BLaER1 (cell line): ENCODE data around the gene MICU2.
"Not testable (repeated sequence)": the region's sequence is repeated elsewhere in the genome, so short reads cannot be mapped to it uniquely, and the experiment has no call there.

Experiments used
- H3K27ac ChIP-seq: shearing (Covaris generic); formaldehyde crosslinking; 2 replicates; pipeline ENCODE4 v1.8.1; 2022
- H3K27me3 ChIP-seq: shearing (Covaris generic); formaldehyde crosslinking; 2 replicates; pipeline ENCODE4 v1.8.1; 2022
- H3K36me3 ChIP-seq: shearing (Covaris generic); formaldehyde crosslinking; 2 replicates; pipeline ENCODE4 v1.8.1; 2022
- H3K4me1 ChIP-seq: shearing (Covaris generic); formaldehyde crosslinking; 2 replicates; pipeline ENCODE4 v1.8.1; 2022
- H3K4me2 ChIP-seq: shearing (Covaris generic); formaldehyde crosslinking; 2 replicates; pipeline ENCODE4 v1.8.1; 2022
- H3K4me3 ChIP-seq: shearing (Covaris generic); formaldehyde crosslinking; 2 replicates; pipeline ENCODE4 v1.8.1; 2022
- H3K9ac ChIP-seq: shearing (Covaris generic); formaldehyde crosslinking; 2 replicates; pipeline ENCODE4 v1.8.1; 2022
- H3K9me3 ChIP-seq: shearing (Covaris generic); formaldehyde crosslinking; 2 replicates; pipeline ENCODE4 v1.8.1; 2022
- H4K20me1 ChIP-seq: shearing (Covaris generic); formaldehyde crosslinking; 2 replicates; pipeline ENCODE4 v1.8.1; 2022
- Cebpa-rat ChIP-seq: shearing (Covaris generic); IDR thresholded peaks from 2 replicates; pipeline ENCODE4 v1.8.1; 2022

MICU2 gene

GRCh38 chr13:21579754-21580316 lies 24.1 kb downstream of the MICU2 start:
- Histone ChIP-seq H4K20me1 (no peaks in the 10 kb centered on the region), H3K4me3 (no peak overlapping the region), H3K9me3 (peaks cover 20% of the 10 kb centered on the region), H3K4me1 (no peaks in the 10 kb centered on the region), H3K36me3 (peaks cover 12% of the 10 kb centered on the region), H3K9ac (no peak overlapping the region), H3K4me2 (no peak overlapping the region), H3K27ac (no peak overlapping the region), H3K27me3 (no peaks in the 10 kb centered on the region)
- TF ChIP-seq Cebpa-rat: no peak

GRCh38 chr13:21578748-21579147 lies 25.2 kb downstream of the MICU2 start:
- H3K9ac ChIP-seq: no peak overlapping the region
- H3K27ac ChIP-seq: no peak overlapping the region
- H3K4me2 ChIP-seq: no peak overlapping the region
- no peak overlapping the region for H3K4me3 ChIP-seq
- no peaks in the 10 kb centered on the region for H4K20me1 ChIP-seq
- H3K4me1 ChIP-seq: no peaks in the 10 kb centered on the region
- TF ChIP-seq Cebpa-rat: no peak
- no peaks in the 10 kb centered on the region for H3K27me3 ChIP-seq
- peaks cover 14% of the 10 kb centered on the region for H3K9me3 ChIP-seq
- H3K36me3 ChIP-seq: peaks cover 12% of the 10 kb centered on the region

- no peak for TF ChIP-seq Cebpa-rat
- no peak overlapping the region for H3K9ac ChIP-seq
- no peak overlapping the region for H3K4me3 ChIP-seq
- H3K36me3 ChIP-seq: no peaks in the 10 kb centered on the region; the same call in 1 of the 2 replicates
- no peak overlapping the region for H3K27ac ChIP-seq
- no peak overlapping the region for H3K4me2 ChIP-seq
- no peaks in the 10 kb centered on the region for H3K4me1 ChIP-seq
- H3K27me3 ChIP-seq: no peaks in the 10 kb centered on the region
- peaks cover 9% of the 10 kb centered on the region for H4K20me1 ChIP-seq
- H3K9me3 ChIP-seq: no peaks in the 10 kb centered on the region
Observed at GRCh38 chr13:21576426-21576825, 27.5 kb downstream of the MICU2 start.

GRCh38 chr13:21573920-21574712 lies 29.9 kb downstream of the MICU2 start:
- Histone ChIP-seq H3K4me2 (no peak overlapping the region), H3K27ac (no peak overlapping the region), H3K9me3 (no peaks in the 10 kb centered on the region), H3K36me3 (no peaks in the 10 kb centered on the region; the same call in 1 of the 2 replicates), H4K20me1 (peaks cover 16% of the 10 kb centered on the region), H3K27me3 (no peaks in the 10 kb centered on the region), H3K4me3 (no peak overlapping the region), H3K9ac (no peak overlapping the region), H3K4me1 (no peaks in the 10 kb centered on the region)
- no peak for TF ChIP-seq Cebpa-rat

- H3K27me3 ChIP-seq: no peaks in the 10 kb centered on the region
- no peaks in the 10 kb centered on the region for H3K4me1 ChIP-seq
- no peak overlapping the region for H3K9ac ChIP-seq
- peaks cover 16% of the 10 kb centered on the region for H4K20me1 ChIP-seq
- H3K9me3 ChIP-seq: no peaks in the 10 kb centered on the region
- H3K4me3 ChIP-seq: no peak overlapping the region
- TF ChIP-seq Cebpa-rat: no peak
- no peak overlapping the region for H3K4me2 ChIP-seq
- H3K36me3 ChIP-seq: peaks cover 16% of the 10 kb centered on the region
- no peak overlapping the region for H3K27ac ChIP-seq
Observed at GRCh38 chr13:21569686-21570085, 34.3 kb downstream of the MICU2 start.

GRCh38 chr13:21568854-21569253 lies 35.1 kb downstream of the MICU2 start:
- no peaks in the 10 kb centered on the region for H3K4me1 ChIP-seq
- peaks cover 24% of the 10 kb centered on the region for H3K36me3 ChIP-seq
- H3K4me3 ChIP-seq: no peak overlapping the region
- H4K20me1 ChIP-seq: peaks cover 16% of the 10 kb centered on the region
- no peak overlapping the region for H3K4me2 ChIP-seq
- no peaks in the 10 kb centered on the region for H3K9me3 ChIP-seq
- no peak for TF ChIP-seq Cebpa-rat
- H3K9ac ChIP-seq: no peak overlapping the region
- H3K27ac ChIP-seq: no peak overlapping the region
- no peaks in the 10 kb centered on the region for H3K27me3 ChIP-seq

- H3K4me2 ChIP-seq: no peak overlapping the region
- H3K27ac ChIP-seq: no peak overlapping the region
- no peak overlapping the region for H3K9ac ChIP-seq
- no peaks in the 10 kb centered on the region for H3K9me3 ChIP-seq
- H3K4me1 ChIP-seq: no peaks in the 10 kb centered on the region
- H4K20me1 ChIP-seq: peaks cover 16% of the 10 kb centered on the region
- H3K27me3 ChIP-seq: no peaks in the 10 kb centered on the region
- no peak overlapping the region for H3K4me3 ChIP-seq
- peaks cover 36% of the 10 kb centered on the region for H3K36me3 ChIP-seq
- TF ChIP-seq Cebpa-rat: no peak
Observed at GRCh38 chr13:21567714-21568113, 36.3 kb downstream of the MICU2 start.

- Histone ChIP-seq H3K4me1 (no peaks in the 10 kb centered on the region), H3K4me2 (no peak overlapping the region), H4K20me1 (no peaks in the 10 kb centered on the region), H3K27ac (no peak overlapping the region), H3K9me3 (no peaks in the 10 kb centered on the region), H3K27me3 (no peaks in the 10 kb centered on the region), H3K4me3 (no peak overlapping the region), H3K9ac (no peak overlapping the region), H3K36me3 (peaks cover 41% of the 10 kb centered on the region)
- no peak for TF ChIP-seq Cebpa-rat
Observed at GRCh38 chr13:21557995-21558394, 46.0 kb downstream of the MICU2 start.

- Histone ChIP-seq H3K9me3 (peaks cover 4% of the 10 kb centered on the region; the same call in 1 of the 2 replicates), H3K27me3 (no peaks in the 10 kb centered on the region)
Observed at GRCh38 chr13:21556051-21556450, 47.9 kb downstream of the MICU2 start.

GRCh38 chr13:21553261-21553660 lies 50.7 kb downstream of the MICU2 start:
- H3K4me2 ChIP-seq, H3K4me3 ChIP-seq, H3K9me3 ChIP-seq, H3K9ac ChIP-seq, H4K20me1 ChIP-seq, H3K4me1 ChIP-seq, H3K27ac ChIP-seq, H3K27me3 ChIP-seq: not testable (repeated sequence)
- H3K36me3 ChIP-seq: peaks cover 23% of the 10 kb centered on the region

More at GRCh38 chr13:21556051-21556450, 47.9 kb downstream of the MICU2 start:
- H3K27ac ChIP-seq: no peak overlapping the region
- H3K4me3 ChIP-seq: no peak overlapping the region
- no peak overlapping the region for H3K4me2 ChIP-seq
- H4K20me1 ChIP-seq: no peaks in the 10 kb centered on the region
- H3K4me1 ChIP-seq: no peaks in the 10 kb centered on the region
- no peak overlapping the region for H3K9ac ChIP-seq
- TF ChIP-seq Cebpa-rat: no peak
- H3K36me3 ChIP-seq: peaks cover 32% of the 10 kb centered on the region
